Kidney capillary endothelial cell (primary cell): ENCODE data around the gene OR6S1.
"Not testable (repeated sequence)": the region's sequence is repeated elsewhere in the genome, so short reads cannot be mapped to it uniquely, and the experiment has no call there.

ENCODE experiments used
- DNase-seq: peaks from one replicate; pipeline ENCODE4 v3.0.0-alpha.2; 2018; ENCODE audit warnings: low spot score

The OR6S1 gene

DNA sequence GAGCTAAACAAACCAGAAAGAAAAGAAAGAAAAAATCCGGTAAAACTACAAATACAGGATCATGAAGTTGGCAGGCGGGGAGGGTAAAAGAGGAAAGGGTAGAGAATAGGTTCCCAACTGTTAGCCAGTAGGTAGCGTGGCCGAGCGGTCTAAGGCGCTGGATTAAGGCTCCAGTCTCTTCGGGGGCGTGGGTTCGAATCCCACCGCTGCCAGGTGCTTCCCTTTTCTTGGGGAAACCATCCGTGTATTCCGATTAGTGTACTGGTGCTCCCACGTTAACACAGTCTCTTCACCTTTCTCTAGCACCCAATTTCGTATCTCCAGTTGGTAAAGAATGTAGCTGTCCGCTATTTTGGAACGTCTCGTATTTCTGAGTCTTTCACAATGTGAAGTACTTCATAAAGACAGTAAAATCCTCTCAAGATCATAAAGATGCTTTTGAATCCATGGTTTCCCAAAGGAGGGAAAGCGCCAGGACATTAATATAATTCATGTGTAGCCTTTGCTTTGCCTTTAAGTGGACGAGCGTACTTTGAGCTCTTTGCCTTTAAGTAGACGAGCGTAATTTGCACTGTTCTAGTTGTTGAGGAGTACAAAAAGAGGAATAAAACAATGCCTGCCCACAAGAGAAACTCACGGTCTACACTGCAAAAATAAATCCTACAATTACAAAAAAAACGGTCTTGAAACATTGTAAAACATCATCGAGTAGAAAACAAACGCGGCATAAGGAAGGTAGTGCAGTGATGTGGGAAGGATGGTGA is 31.3 kb downstream of the OR6S1 start:
- DNase-seq: peak; percentile 74

DNA sequence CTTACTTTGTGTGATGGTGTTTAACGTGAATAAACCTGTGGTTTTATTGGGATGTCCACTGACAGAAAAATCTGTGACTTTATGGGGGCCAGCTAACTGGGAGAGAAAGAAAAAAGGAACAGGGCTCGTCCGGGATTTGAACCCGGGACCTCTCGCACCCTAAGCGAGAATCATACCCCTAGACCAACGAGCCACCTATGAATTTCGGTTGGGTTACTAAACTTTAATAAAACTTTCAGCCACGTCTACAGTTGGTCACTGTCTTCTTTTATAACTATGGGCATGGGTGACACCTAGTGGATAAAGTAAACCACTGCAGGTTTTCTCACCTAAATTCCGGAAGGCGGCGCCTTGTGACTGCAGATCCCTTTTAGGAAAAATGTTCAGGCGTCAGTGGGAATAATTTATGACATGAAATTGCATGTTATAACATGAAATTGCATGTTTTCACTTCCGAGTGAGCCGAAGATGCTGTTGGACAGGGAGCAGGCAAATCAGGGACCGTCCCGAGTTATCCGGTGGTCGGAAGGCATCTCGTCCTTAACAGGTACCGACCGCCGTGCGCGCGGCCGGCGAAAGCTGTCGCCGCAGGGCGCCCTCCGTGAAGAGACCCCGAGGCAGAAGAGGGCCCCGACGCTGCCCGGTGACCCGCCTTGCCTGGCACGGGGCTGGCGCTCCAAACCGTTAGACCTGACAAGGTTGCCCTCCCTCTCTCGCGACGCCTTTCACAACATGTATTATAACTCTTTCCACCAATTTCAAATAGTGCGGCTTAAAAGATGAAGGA is 32.1 kb downstream of the OR6S1 start:
- DNase-seq: peak; percentile 92

DNA sequence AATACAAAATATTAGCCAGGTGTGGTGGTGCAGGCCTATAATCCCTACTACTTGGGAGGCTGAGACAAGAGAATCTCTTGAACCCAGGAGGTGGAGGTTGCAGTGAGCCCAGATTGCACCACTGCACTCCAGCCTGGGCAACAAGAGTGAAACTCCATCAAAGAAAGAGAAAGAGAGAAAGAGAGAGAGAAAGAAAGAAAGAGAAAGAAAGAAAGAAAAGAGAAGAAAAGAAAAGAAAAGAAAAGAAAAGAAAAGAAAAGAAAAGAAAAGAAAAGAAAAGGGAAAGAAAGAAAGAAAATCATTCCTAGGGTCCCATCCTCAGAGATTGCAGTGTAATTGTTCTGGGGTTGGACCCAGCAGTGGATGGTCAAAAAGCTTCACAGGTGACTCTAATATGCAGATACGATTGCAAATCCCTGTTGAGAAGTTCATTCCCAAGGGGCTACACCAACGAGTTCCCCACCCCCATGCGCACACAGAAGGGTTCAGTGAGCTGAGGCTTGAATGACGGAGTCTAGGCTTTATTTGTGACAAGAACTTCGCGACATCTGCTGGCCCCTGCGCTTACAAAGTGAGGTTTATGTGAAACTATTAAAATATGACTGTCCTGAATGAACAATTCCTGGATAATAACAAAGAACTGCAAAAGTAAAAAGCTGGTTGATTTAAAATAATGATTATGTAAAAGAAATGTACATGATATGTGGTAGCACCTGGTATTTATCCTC is 32.9 kb downstream of the OR6S1 start:
- no peak for DNase-seq

DNA sequence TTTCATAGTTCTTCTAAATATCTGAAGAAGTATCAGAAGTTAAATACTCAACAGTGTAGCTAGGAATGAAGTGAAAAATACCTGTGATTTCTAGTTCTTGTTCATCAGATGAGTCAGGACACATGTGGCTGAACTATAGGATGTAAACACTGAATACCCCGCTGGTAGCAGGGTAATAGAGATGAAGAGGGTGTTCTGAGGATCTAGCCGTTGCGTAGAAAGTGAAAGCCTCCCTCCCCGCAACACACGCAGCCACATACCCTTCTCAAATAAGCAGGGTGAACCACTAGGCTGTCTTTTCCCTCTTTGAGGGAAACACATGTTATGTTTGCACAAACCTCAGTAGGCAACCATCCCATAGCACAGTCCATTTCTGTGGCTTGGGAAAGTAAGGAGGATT is 33.9 kb downstream of the OR6S1 start:
- no peak for DNase-seq

DNA sequence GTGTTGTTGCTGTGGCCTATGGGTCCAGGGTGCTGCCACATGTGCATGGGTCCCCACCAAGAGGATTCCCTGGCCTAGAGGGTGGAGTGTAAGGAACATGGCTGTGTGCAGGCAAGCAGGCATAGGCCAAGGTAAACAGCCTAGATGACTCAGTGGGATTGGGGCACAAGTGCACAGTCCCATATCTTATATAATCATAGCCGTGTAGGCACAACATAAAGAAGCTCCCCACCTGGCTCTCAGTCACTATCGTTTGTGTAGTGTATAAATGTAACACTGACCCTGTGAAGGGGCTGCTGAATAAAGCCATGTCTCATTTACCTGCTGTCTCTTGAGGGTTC is 34.6 kb downstream of the OR6S1 start:
- no peak for DNase-seq

DNA sequence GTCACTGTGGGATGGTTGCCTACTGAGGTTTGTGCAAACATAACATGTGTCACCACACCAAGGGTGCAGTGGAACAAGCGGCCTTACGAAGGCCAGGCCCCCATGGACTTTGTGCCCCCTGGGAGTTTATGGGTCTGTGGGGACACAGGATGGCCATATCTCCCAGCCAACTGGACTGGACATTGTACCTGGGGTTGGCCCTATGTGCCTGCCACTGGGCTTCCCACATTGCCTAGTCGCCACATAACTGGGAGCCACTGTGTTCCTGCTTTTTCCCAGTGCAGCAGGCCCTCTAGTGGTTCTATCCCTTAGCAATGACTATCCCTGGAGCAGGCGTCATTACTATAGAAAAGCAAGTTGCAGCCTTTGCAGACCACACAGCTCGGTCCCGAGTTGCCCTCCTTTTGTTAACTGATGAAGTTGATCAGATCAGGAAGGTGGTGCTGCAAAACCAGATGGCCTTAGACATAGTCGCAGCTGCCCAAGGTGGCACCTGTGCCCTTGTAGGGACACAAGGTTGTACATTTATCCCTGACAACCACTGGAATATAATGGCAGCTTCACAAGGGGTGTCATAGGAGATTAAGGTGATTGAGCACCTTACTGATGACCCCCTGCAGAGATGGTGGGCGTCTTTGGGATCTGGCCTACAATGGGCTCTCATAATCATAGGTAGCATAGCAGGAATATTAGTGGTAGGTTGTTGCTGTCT is 35.1 kb downstream of the OR6S1 start:
- DNase-seq: peak; percentile 55

DNA sequence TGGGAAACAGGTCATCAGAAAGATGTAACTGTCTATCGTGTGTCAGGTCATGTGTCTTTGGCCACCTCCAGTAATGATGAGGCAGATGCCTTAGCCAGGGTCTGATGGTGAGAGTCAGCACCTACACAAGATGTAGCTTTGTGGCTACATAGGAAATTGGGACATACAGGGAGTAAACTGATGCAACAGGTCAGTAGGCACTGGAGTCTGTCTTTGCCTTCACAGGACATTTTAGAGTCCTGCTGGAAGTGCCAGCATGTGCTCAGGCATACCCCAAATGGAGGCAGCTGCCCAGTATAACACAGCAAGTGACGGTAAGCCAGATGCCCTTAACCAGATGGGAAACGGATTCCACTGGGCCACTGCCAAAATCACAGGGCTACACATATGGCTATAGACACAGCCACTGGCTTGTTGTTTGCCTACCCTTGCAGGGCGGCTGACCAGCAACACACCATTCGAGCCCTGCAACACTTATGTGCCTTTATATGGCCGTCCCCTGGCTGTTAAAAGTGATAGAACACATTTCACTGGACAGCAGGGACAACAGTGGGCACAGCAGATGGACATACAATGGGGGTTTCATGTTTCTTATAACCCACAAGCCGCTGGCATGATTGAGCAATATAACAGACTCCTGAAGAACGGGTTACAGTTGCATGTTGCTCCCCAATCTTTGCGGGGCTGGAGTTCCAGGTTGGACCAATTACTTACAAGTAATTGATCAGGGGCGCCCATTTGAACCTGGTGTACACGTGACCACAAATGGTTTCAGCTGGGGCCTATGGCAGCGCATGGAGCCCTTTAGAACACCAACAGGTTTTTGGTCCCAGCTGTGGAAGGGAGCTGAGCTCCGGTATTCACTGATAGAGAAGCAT is 37.4 kb downstream of the OR6S1 start:
- no peak for DNase-seq

DNA sequence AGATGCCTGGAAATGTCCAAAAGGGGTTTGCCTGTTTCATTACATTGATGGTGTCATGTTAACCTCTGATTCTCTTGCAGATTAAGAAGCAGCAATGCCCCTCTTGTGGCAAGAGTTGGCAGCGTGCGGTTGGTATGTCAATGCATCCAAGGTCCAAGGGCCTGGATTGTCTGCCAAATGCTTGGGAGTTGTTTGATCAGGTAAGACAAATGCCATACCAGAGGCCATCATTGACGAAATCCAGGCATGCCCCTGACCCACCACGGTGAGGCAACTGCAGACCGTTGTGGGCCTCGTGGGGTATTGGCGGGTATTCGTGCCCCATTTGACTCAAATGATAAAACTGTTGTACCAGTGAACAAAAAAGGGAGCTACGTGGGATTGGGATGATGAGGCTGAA is 38.9 kb downstream of the OR6S1 start:
- DNase-seq: no peak

DNA sequence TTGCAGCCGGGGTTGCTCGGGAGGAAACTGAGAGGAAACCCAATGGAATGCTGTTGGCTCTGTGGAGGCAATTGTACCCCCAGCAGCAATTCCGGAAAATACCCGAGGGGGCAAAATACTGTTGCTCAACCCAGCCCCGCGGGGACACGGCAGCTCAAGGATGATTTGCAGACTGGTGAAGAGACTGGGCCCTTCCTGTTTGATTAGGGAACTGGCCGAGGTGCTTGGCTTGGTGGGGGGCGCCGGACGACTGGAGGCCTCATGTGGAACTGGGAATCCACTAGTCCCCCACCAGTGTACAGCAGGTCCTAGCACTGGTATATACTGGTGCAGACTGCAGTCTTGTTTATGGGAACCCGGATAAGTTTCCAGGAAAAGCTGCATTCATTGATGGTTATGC is 40.0 kb downstream of the OR6S1 start:
- no peak for DNase-seq

DNA sequence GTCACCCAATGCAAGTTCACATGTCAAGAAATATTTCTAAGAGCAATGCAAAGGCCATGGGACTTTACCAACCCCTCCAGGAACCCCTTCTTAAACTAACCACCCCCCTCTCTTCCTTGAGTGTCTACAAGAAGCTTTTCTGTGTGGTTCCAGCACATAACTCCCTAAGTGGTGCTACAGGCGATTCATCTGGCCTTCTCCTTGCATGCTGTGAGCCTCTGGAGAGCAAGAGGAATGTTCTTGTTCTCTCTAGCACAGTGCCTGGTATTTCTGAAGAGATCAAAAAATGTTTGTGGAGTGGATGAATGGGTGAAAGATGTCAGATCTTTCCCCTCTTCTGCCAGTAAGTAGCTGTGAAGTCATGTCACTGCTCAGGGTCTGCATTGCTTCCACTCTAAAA is 44.4 kb downstream of the OR6S1 start:
- DNase-seq: no peak

DNA sequence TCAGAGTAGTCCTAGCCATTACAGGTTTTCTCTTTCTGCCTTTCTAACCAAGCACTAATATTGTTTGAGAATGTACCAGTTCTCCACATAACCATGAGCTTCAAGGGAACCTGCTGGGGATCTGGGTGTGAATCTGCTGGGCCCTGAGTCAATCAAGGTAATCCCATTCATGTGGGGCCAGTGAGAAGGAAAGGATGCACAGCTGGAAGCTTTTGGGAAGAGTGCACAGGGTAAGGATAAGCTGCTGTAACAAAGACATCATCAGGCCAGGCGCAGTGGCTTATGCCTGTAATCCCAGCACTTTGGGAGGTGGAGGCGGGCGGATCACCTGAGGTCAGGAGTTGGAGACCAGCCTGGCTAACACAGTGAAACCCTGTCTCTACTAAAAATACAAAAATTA is 45.8 kb downstream of the OR6S1 start:
- DNase-seq: not testable (repeated sequence)

DNA sequence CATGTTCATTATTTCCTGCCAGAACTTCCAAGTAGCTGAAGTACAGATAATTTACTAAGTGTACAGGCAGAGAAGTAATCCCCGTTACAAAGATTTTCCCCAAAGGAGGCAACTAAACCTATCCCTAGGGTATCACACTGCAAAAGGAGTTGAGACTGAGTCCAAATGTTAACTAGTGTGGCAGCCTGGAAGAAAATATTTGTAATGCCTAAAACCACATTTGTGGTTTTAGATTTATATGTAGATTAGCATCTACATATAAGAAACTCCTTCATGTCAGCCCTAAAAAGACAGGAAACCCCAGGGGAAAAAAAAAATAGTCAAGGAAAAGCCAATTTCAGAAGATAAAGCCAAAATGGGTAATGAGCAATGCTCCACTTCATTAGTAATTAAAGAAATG is 48.9 kb downstream of the OR6S1 start:
- DNase-seq: no peak

DNA sequence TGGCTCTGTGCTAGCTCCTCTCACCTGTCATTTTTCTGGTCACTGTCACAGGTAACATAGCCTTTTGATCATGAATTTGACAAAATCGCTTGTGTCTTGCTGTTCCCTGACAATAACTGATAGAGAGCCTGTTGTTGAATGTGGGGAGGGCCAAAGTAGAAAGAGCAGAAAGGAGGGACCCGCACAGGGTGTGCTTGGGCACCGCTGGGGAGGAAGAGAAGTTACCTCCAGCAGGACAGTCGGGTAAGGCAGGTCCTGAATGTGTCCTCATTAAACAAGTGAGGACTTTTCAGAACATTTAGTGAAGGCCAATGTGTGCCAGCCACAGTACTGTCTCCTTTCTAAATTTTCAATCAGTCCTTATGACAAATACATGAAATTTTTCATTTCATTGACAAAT is 50.3 kb downstream of the OR6S1 start, which contains the start of gene RNASE12:
RNASE12 (minus strand) TSS at position 142 of the 400 bp plus-strand sequence. CDS start 653 bp downstream, outside the sequence.
- DNase-seq: no peak
